ENCODE data around the gene MYLK.
"Not testable (repeated sequence)": the region's sequence is repeated elsewhere in the genome, so short reads cannot be mapped to it uniquely, and the experiment has no call there.

The MYLK gene

GRCh38 chr3:123884203-123884831, at the start of gene MYLK:
Gene MYLK (minus strand): TSS chr3:123884332. CDS start chr3:123793841, 90,491 bp downstream.
- DNase-seq = peak; percentile 66

- DNase-seq = no peak
Observed at GRCh38 chr3:123930445-123930844, 46.3 kb upstream of the MYLK start.

- DNase-seq = no peak
Observed at GRCh38 chr3:123929325-123929724, 45.2 kb upstream of the MYLK start.

- no peak for DNase-seq
Observed at GRCh38 chr3:123926396-123926795, 42.3 kb upstream of the MYLK start.

GRCh38 chr3:123920868-123921267, 36.7 kb upstream of the MYLK start:
- DNase-seq = no peak

GRCh38 chr3:123920383-123920782, 36.3 kb upstream of the MYLK start:
- no peak for DNase-seq

- no peak for DNase-seq
Observed at GRCh38 chr3:123919353-123919752, 35.2 kb upstream of the MYLK start.

- no peak for DNase-seq
Observed at GRCh38 chr3:123914829-123915228, 30.7 kb upstream of the MYLK start.

- DNase-seq = no peak
Observed at GRCh38 chr3:123909785-123910184, 25.7 kb upstream of the MYLK start.

GRCh38 chr3:123907720-123908119, 23.6 kb upstream of the MYLK start:
- DNase-seq = no peak

GRCh38 chr3:123899300-123899865, 15.3 kb upstream of the MYLK start:
- no peak for DNase-seq

GRCh38 chr3:123893012-123893411, 8.9 kb upstream of the MYLK start:
- DNase-seq = no peak

GRCh38 chr3:123892195-123892594, 8.1 kb upstream of the MYLK start:
- DNase-seq = no peak

GRCh38 chr3:123890991-123891390, 6.9 kb upstream of the MYLK start:
- not testable (repeated sequence) for DNase-seq

- DNase-seq = not testable (repeated sequence)
Observed at GRCh38 chr3:123890162-123890561, 6.0 kb upstream of the MYLK start.

GRCh38 chr3:123884993-123885392, 861 bp upstream of the MYLK start:
- DNase-seq = no peak

GRCh38 chr3:123883701-123884202, 380 bp downstream of the MYLK start:
- DNase-seq = no peak

- DNase-seq = no peak
Observed at GRCh38 chr3:123883111-123883510, 1.0 kb downstream of the MYLK start.

GRCh38 chr3:123881771-123882170, 2.4 kb downstream of the MYLK start:
- no peak for DNase-seq

GRCh38 chr3:123880998-123881561, 3.1 kb downstream of the MYLK start:
- DNase-seq = no peak

GRCh38 chr3:123878807-123879206, 5.3 kb downstream of the MYLK start:
- DNase-seq = no peak

- DNase-seq = no peak
Observed at GRCh38 chr3:123877965-123878364, 6.2 kb downstream of the MYLK start.

- DNase-seq = no peak
Observed at GRCh38 chr3:123877466-123877865, 6.7 kb downstream of the MYLK start.

GRCh38 chr3:123876858-123877257, 7.3 kb downstream of the MYLK start:
- DNase-seq = no peak

- no peak for DNase-seq
Observed at GRCh38 chr3:123872621-123873020, 11.5 kb downstream of the MYLK start.

Data from activated CD4-positive, alpha-beta T cell treated with anti-CD3 and anti-CD28 coated beads, Interleukin-10, Interleukin-2, amounts not matched to agents 100 ng/mL and 50 ng/mL, durations not matched to agents 16 hours and 8 hours (primary cell).